ENCODE results near the gene OSBPL2. TPM values are rescaled to one million over a fixed set of nuclear protein-coding genes. Genes with fewer than 3 reads are reported as not detected.

OSBPL2 gene
- total RNA-seq, 1 experiment from 2014 or later, result 26.3 TPM

- Histone ChIP-seq H3K4me3 (ENCODE audit: low read depth, low read length, poor library complexity, severe bottlenecking) (no peak overlapping the region), H3K9me3 (ENCODE audit: low read depth, low read length, poor library complexity, severe bottlenecking) (no peaks in the 10 kb centered on the region), H3K36me3 (ENCODE audit: insufficient read depth, low read length, poor library complexity, severe bottlenecking) (peaks cover 25% of the 10 kb centered on the region), H3K27me3 (replicated peaks; ENCODE audit: insufficient read depth, low read depth, low read length, poor library complexity) (no peaks in the 10 kb centered on the region), H3K4me1 (ENCODE audit: insufficient read depth, low read length, poor library complexity, severe bottlenecking) (no peaks in the 10 kb centered on the region), H3K27ac (ENCODE audit: low read depth, low read length, poor library complexity, severe bottlenecking) (no peak overlapping the region)
- intact Hi-C loops (cut with micrococcal nuclease; ENCODE audit: unreplicated experiment), result no loop called here
- CTCF ChIA-PET, result no interaction called here
- no TSS peak for BruUV-seq (replicated peaks)
- POLR2A ChIA-PET (ENCODE audit: low non-redundant PET), result no interaction called here
- TF ChIP-seq CTCF (conservative IDR thresholded peaks at IDR 0.05; ENCODE audit: low read depth, low read length) (no peak), EZH2 (IDR thresholded peaks at IDR 0.05; ENCODE audit: borderline replicate concordance, low read depth, low read length, poor library complexity, severe bottlenecking) (no peak)
- DNase-seq (ENCODE audit: low spot score), result no peak
Observed at GRCh38 chr20:62311150-62311549, 72.8 kb downstream of the OSBPL2 start.

- H3K27me3 ChIP-seq (replicated peaks; ENCODE audit: insufficient read depth, low read depth, low read length, poor library complexity), result no peaks in the 10 kb centered on the region
- no peak for DNase-seq (ENCODE audit: low spot score)
- CTCF ChIA-PET, result interaction anchor here (0.5 kb wide), 1 partner anchor 10 kb away, joined by 3 read pairs; no protein-coding TSS in a partner anchor
- peaks cover 16% of the 10 kb centered on the region for H3K36me3 ChIP-seq (ENCODE audit: insufficient read depth, low read length, poor library complexity, severe bottlenecking)
- no peak overlapping the region for H3K4me3 ChIP-seq (ENCODE audit: low read depth, low read length, poor library complexity, severe bottlenecking)
- H3K27ac ChIP-seq (ENCODE audit: low read depth, low read length, poor library complexity, severe bottlenecking), result no peak overlapping the region
- intact Hi-C loops (cut with micrococcal nuclease; ENCODE audit: unreplicated experiment), result no loop called here
- POLR2A ChIA-PET (ENCODE audit: low non-redundant PET), result no interaction called here
- no TSS peak for BruUV-seq (replicated peaks)
- H3K9me3 ChIP-seq (ENCODE audit: low read depth, low read length, poor library complexity, severe bottlenecking), result no peaks in the 10 kb centered on the region
- H3K4me1 ChIP-seq (ENCODE audit: insufficient read depth, low read length, poor library complexity, severe bottlenecking), result no peaks in the 10 kb centered on the region
- TF ChIP-seq CTCF (conservative IDR thresholded peaks at IDR 0.05; ENCODE audit: low read depth, low read length) (no peak), EZH2 (IDR thresholded peaks at IDR 0.05; ENCODE audit: borderline replicate concordance, low read depth, low read length, poor library complexity, severe bottlenecking) (no peak)
Observed at GRCh38 chr20:62311832-62312661, 73.7 kb downstream of the OSBPL2 start.

GRCh38 chr20:62312662-62312977 is 74.3 kb downstream of the OSBPL2 start:
- ChIA-PET POLR2A (ENCODE audit: low non-redundant PET) (no interaction called here), CTCF (no interaction called here)
- H3K27ac ChIP-seq (ENCODE audit: low read depth, low read length, poor library complexity, severe bottlenecking), result no peak overlapping the region
- H3K4me1 ChIP-seq (ENCODE audit: insufficient read depth, low read length, poor library complexity, severe bottlenecking), result no peaks in the 10 kb centered on the region
- no peaks in the 10 kb centered on the region for H3K9me3 ChIP-seq (ENCODE audit: low read depth, low read length, poor library complexity, severe bottlenecking)
- peaks cover 12% of the 10 kb centered on the region for H3K36me3 ChIP-seq (ENCODE audit: insufficient read depth, low read length, poor library complexity, severe bottlenecking)
- no peaks in the 10 kb centered on the region for H3K27me3 ChIP-seq (replicated peaks; ENCODE audit: insufficient read depth, low read depth, low read length, poor library complexity)
- no peak overlapping the region for H3K4me3 ChIP-seq (ENCODE audit: low read depth, low read length, poor library complexity, severe bottlenecking)
- no TSS peak for BruUV-seq (replicated peaks)
- DNase-seq (ENCODE audit: low spot score), result no peak
- no peak for TF ChIP-seq EZH2 (IDR thresholded peaks at IDR 0.05; ENCODE audit: borderline replicate concordance, low read depth, low read length, poor library complexity, severe bottlenecking)
- intact Hi-C loops (cut with micrococcal nuclease; ENCODE audit: unreplicated experiment), result no loop called here

- POLR2A ChIA-PET (ENCODE audit: low non-redundant PET), result no interaction called here
- BruUV-seq (replicated peaks), result no TSS peak
- H3K27me3 ChIP-seq (replicated peaks; ENCODE audit: insufficient read depth, low read depth, low read length, poor library complexity), result no peaks in the 10 kb centered on the region
- H3K9me3 ChIP-seq (ENCODE audit: low read depth, low read length, poor library complexity, severe bottlenecking), result no peaks in the 10 kb centered on the region
- intact Hi-C loops (cut with micrococcal nuclease; ENCODE audit: unreplicated experiment), result no loop called here
- H3K4me3 ChIP-seq (ENCODE audit: low read depth, low read length, poor library complexity, severe bottlenecking), result no peak overlapping the region
- H3K27ac ChIP-seq (ENCODE audit: low read depth, low read length, poor library complexity, severe bottlenecking), result no peak overlapping the region
- TF ChIP-seq EZH2 (IDR thresholded peaks at IDR 0.05; ENCODE audit: borderline replicate concordance, low read depth, low read length, poor library complexity, severe bottlenecking), result no peak
- TF ChIP-seq CTCF (conservative IDR thresholded peaks at IDR 0.05; ENCODE audit: low read depth, low read length), result no peak
- peaks cover 10% of the 10 kb centered on the region for H3K36me3 ChIP-seq (ENCODE audit: insufficient read depth, low read length, poor library complexity, severe bottlenecking)
- CTCF ChIA-PET, result no interaction called here
- no peaks in the 10 kb centered on the region for H3K4me1 ChIP-seq (ENCODE audit: insufficient read depth, low read length, poor library complexity, severe bottlenecking)
- no peak for DNase-seq (ENCODE audit: low spot score)
Observed at GRCh38 chr20:62313021-62313420, 74.7 kb downstream of the OSBPL2 start.
